Activated CD8-positive, alpha-beta memory T cell treated with anti-CD3 and anti-CD28 coated beads for 1 hour (primary cell): ENCODE measurements around the gene PSMB8.
A peak's percentile ranks its signal among the peaks of the same experiment; 100 is the strongest.
"Not testable (repeated sequence)": the region's sequence is repeated elsewhere in the genome, so short reads cannot be mapped to it uniquely, and the experiment has no call there.

Experiments used
- DNase-seq, 2 donors: peaks; one replicate each; pipeline ENCODE4 v3.0.0-alpha.2; 2020; ENCODE audit warnings: low read depth in 1 of 2; ENCODE audit errors: extremely low read depth in 1 of 2

The PSMB8 gene

DNA sequence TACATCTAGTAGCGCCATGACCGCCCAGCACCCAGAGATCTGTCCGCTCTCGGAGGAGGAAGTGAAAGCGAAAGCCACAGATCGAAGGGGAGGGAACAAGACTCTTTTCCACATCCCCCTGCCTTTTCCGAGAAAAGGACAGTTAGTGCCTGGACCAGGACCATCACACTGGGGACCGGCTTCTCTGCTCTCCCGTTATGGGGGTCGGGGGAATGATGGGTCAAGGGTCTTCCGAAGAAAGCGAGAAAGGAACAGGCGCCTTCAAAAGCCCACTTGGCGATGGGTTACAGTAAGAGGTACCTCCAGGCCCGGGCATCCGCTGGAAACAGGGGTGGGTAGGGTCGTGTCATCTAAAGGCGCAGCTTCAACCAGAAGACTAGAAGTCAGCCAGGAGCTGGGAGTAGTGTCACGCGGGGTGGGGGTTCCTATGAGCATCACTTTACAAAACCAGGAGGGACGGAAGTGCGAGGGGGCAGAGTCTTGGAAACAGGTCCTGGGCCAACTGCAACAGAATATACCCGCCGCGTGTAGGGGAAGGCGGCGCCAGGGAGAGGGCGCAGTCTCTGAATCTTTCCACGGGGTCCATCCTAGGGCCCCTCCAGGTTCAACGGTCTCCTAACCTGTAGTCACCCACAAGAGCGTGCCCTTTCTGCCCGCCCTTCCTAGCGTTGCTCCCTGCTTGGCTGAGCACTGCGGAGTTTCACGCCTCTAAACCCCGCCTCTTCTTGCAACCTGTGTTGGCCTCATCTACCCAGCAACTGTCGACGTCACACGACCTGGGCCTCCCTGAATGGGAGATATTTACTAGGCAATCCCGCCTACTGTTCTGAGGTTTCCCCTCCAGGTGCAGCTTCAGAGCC, at the start of gene PSMB8:
Gene PSMB8, minus strand, starts transcription at position 69 of the 860 bp plus-strand sequence. Its CDS starts 51 bp downstream, at position 18.
- DNase-seq, result peak; percentile 97

DNA sequence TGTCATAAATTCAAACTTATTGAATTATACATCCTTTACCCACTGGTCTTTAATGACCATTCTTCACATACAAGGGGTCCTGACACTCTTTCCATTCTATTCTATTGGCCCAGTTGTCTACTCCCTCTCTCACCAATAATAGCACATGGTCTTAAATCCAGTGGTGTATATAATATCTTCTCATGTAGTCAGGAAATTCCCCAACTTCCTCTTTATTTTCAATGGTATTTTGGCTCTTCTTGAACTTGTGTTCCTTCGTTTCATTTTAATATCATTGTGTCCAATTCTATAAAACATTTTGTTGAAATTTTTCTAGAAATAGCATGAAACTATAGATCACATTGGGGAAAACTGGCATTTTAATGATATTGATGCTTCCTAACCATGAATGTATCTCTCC, 47.0 kb upstream of the PSMB8 start:
- DNase-seq, result no peak

DNA sequence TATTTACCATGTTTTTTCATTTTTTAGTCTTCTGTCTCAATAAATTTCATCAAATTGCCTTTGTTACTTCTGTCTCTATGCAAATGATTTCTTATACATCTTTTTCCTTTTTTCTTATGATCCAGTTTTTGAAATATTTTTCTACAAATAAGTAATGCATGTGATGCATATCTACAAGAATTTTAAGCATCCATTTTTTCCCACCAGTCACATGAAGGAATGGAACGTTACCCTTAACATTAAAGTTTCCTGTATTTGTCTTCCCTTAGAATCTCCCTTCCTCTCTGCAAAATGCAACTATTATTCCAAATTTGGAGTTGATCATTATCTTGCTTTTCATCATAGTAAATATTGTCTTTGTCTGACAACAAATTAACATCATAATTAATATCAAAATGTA, 45.7 kb upstream of the PSMB8 start:
- no peak for DNase-seq

DNA sequence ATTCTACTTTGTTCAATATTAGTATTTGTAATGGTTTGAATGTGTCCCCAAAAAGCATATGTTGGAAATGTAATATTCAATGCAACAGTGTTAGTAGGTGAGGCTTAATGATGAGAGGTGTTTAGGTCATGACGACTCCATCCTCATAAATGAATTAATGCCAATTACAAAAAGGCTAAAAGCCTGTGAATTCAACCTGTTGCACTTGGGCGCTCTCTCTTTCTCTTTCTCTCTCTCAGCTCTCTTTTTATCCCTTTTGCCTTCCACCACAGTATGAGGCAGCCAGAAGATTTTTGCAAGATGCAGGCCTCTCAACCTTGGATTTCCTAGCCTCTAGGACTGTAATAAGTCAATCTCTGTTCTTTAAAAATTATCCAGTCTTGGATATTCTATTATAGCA, 44.7 kb upstream of the PSMB8 start:
- DNase-seq, result no peak

DNA sequence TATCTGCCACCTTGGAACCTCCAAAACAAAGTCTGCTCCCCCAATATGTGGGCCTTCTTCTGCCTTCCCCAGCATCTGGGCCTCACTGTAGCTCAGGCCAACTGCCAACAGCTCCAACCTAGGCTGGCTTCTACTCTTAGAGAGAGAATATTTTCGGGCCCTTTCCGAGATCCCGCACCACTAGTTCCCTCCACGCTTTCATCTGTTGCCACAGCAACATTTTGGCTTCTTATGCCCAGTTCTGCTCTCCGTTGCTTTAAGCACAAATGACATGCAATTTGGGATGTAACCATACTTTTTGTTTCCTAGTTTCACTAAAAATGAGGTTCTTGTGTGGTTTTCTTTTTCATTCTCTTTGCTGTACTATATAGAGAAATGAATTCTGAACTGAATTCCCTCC, 43.8 kb upstream of the PSMB8 start:
- no peak for DNase-seq

DNA sequence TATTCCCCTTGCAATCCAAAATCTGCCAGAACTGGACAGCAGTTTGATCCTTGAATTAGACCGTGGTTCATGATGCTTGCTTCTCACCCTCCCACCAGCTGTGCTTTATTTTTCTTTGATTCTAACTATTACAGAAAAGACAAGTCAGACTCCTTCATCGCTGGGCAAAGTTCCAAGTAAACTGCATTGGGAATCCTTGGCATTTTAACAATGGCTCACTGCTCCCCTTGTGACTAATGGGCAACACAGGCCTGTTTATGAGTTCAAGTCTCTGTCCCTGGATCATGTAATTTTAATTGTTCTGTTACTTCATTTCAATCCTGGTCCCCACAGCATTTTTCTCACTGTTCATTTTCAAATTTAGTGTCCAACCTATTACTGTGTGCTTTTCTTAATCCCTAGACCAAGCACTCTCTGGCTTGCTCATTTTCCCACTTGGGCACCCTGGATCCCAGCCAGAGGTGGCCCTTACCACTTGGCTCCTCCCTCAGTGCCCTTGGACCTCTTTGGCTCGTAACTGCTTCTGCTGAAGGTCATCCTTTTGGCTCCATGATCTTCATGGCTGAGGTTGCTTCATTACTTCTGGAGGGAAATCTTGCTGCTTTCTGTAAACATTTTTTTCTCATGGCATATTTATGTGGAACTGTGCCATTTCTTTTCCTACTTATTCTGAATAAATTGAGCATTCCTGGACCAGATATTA, 43.0 kb upstream of the PSMB8 start:
- no peak for DNase-seq

DNA sequence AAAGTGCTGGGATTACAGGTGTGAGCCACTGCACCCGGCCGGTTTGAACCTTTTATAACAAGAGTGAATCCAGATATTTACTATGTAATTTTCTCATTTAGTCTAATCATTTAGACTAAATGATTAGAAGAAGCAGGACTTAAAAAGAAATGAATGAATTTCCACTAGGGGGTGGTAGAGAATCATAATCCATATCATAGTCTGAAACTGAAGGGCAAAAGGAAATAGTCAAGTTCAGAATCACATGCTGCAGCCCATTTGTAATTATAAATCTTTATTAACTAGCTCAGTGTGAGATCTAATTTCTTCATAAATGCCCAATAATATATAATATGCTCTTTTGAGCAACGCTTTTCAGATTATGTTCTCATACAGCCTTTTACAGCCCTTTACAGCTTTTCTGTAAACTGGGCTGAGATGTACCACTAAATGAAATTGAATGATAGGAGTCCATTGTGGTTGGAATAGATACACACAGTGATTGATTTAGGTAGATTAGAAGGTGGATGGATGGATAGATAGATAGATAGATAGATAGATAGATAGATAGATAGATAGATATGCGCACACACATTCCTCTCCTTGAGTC, 41.9 kb upstream of the PSMB8 start:
- no peak for DNase-seq

DNA sequence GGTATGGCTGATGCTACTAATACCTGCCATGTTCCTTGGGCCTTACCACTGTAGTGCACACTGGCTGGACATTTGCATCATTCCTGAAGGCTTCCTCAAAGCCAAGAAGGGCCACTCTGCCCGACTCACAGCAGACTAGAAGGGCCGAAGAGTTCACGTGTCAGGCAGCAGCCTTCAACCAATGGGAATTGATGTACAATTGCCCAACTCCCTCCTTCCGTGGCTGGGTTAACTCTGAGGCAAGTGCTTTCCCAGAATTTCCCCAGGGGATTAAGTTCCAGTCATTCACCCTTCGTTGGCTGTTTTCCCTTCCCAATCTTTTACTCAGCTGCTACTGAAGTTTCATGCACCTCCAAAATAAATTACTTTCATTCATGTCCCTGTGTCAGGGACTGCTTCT, 39.9 kb upstream of the PSMB8 start:
- no peak for DNase-seq

DNA sequence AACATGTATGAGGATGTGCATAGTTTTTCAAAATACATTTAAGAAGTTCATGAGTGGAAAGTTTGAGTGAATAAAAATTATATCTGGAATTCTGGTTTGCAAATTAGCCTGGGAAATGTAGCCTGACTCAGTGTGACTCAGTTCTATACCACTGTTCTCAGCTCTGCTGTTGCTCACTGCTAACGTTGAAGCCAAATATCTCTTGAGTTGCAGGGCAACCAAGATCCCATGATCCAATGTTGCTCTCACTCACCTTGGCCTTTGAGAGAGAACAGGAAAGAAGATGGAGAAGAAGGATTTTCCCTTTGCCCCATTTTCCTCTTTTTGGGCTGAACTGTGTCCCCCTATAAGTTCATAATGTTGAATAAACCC, 39.0 kb upstream of the PSMB8 start:
- no peak for DNase-seq

DNA sequence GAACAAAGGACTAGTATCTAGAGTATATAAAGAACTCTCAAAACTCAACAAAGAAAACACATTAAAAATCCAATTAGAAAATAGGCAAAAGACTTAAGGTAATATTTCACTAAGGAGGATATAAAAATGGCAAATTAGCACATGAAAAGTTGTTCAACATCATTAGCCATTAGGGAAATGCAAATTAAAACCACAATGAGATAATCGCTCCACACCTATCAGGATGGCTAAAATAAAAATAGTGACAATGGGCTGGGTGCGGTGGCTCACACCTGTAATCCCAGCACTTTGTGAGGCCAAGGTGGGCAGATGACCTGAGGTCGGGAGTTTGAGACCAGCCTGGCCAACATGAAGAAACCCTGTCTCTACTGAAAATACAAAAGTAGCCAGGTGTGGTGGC, 37.1 kb upstream of the PSMB8 start:
- DNase-seq, result not testable (repeated sequence)

DNA sequence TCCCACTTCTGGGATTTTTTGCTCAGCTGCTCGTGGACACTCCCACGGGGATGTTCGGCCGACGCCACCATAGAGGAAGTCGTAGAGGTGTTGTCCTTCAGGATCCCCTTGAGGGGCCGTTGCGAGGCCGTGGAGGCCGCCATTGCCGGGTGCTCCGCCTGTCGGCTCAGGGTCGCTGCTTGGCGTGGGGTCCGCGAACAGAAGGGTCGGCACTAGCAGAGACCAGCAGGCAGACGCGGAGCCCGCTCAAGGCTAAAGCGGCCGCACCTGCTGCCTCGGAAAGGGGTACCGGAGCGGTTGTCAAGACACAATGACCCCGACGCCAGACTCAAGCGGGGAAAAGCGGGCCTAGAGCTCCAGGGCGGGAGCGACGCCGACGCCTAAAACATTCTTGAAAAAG, 35.8 kb upstream of the PSMB8 start:
- no peak for DNase-seq

DNA sequence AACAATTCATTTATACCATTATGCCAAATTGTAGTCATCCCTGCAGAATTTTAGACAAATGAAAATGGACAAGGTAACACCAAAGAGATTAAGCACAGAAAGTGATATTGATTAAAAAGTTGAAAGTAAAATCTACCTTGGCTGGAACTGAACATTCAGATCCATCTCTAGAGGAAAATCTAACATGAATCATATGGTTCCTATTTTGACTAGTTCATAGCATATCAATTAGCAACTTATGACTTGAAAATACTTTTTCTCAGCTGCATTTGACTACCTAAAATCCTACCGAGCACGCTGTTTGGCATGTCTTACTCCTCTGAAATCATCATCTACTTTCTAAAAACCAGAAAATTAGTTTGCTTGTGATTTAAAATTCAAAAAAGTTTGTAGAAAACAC, 32.8 kb upstream of the PSMB8 start:
- DNase-seq, result no peak

DNA sequence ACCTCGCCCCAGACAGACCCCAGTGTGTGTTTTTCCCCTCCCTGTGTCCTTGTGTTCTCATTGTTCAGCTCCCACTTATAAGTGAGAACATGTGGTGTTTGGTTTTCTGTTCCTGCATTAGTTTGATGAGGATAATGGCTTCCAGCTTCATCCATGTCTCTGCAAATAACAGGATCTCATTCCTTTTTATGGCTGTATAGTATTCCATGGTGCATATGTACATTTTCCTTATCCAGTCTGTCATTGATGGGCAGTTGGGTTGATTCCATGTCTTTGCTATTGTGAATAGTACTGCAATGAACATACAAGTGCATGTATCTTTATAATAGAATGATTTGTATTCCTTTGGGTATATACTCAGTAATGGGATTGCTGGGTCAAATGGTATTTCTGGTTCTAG, 30.1 kb upstream of the PSMB8 start:
- not testable (repeated sequence) for DNase-seq

DNA sequence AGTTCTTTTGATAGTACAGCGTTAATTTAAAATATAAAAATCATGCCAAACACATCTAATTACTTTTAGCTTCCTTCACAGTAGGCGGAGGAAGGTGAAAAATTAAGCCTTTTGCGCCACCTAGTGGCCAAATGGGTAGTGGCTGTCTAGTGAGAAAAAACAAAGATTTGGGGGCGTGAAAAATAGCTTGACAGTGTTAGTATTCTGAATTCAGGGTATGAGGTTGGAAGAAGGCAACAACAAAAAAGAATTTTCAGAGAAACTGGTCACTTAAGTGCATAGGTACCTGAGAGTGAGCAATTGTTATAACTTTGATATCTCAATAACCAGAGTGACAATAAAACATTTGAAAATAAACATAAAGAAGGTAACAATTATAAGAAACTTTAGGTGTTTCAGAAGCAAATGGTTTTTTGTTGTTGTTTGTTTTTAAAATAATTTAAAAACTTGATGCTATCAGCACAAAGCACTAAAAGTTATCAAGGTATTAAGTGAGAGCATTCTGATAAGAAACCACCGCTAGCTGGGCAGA, 24.5 kb upstream of the PSMB8 start:
- DNase-seq, result peak; percentile 76 to 78

DNA sequence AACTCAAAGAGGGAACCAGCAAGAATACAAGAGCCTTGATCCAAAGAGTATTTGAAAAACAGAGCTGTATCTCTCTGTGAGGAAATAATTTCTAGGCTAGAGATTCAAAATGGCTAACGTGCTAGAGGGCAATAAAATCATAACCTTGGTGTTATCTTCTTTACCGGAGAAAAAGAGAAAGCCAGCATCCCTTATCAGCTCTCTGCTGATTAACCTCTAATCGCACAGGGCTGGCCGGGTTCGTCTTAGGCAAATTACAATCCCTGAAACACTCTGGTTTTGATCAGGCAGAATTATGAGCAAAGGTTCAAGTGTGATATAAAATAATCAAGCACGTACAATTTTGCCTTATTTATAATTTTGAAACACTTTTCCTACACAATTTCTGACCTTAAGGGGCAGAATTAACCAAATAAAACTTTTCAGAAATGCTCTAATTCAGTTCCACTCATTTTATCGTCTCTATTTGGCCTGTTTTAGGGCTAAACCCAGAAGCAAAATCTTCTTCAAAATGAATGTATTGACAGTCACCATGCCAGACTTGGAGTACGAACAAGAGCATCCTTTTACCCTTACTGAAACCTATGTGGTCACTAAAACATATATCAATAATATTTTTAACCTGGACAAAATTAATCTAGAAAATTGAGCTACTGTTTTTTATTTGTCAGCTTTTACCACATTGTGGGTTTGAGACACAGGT, 23.9 kb upstream of the PSMB8 start:
- no peak for DNase-seq

DNA sequence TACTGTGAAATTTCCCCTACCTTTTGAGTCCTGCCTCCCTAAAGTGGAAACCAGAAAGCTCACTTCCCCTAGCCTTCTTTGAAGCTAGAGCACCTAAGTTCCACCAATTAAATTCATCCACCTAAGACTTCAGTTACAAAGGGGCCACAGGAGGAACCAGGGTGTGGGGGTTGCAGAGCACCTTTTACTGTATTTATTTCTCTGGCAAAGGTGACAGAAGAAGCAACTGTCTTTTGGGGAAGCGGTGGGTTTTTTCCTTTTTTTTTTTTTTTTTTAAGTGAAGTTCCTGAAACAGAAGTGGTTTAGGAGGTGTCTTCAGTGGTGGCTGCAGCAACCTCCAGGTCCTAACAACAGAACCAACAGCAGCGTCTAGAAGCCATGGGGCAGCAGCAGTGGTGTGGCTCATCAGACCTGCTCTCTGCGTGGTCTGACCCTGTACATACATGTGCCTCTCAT, 23.2 kb upstream of the PSMB8 start:
- DNase-seq, result no peak

DNA sequence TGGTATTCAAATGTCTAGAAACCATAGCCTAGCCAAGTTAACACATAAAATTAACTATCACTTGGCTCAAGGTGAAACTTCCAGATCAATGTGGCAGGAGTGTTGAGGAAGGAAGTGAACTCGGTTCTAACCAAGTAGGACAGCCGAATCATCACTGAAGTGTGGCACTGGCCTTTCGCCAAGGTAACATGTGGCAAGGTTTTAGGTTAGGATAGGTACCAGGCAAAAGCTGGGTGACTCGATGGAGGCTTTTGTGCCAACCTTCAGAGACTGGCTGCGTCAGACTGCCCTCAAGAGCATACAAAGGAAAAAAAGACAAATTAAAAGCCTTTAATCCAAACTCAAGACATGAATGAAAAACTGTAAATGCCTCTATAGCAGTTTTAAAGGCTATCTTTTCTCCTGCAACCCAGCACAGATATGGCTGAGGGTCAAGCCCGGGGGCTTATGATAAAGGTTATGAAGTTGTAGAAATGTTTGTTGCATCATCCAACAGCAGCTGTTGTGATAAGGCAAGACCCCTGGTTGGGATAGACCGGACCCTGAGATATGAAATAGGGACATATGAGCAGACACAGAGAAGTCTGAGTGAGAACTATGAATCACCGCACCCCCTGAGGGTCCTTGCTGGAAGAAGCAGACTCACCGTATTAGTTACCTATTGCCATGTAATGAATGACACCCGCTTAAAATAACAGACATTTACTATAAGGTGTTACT, 22.0 kb upstream of the PSMB8 start:
- no peak for DNase-seq

DNA sequence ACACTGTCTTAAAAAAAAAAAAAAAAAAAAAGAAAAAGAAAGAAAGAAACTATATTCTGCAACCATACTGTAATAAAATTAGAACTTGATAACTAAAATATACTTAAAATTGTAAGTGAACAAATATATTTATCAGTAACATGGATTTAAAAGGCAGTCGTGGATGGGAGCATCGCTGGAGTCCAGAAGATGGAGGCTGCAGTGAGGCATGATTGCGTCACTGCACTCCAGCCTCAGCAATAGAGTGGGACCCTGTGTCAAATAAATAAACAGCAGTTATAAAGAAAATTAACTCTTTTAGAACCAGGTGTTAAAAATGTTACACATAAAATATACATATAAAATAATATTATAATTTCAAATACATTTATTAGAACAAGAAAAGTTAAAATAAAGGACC, 18.9 kb upstream of the PSMB8 start:
- no peak for DNase-seq

DNA sequence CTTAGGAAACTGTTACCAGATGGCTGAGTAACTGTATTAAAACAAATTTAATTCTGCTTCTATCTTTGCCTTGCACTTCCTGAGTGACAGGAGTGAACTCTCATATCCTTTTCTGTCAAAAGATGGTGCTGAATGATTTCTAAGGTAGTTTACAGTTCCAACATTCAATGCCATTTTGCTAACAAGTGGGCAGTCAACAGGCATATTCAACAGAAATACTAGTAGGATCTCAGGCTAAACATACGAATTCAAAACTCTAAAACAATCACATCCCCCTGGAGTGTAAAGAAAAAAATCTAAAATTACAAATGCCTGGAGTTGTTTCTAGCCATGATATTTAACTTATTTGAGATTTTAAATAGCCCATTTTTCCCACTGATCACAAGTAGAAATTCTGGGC, 16.8 kb upstream of the PSMB8 start:
- DNase-seq, result no peak

DNA sequence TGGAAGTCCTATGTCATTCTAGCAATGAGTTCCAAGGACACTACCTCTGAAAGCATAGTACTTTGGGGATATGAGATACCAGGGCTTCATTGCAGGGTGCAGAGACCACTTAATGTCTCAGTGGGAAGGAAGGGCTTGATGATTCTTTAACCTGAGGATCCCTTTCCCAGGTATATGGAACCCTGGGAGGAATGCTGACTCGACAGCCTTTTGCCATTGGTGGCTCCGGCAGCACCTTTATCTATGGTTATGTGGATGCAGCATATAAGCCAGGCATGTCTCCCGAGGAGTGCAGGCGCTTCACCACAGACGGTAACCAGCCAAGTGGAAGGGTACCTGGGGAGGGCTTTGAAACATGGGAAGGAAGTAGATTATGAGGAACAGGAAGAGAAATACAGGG, 14.3 kb upstream of the PSMB8 start:
- no peak for DNase-seq
